Ramos (cell line): Measurements from ENCODE around the gene MLLT3.

Experiments used
- in situ Hi-C: fragments of 300-500 bp; cut with MboI; formaldehyde crosslinking; loops from one replicate; pipeline ENCODE4 v1.14.3; 2022; ENCODE audit warnings: low sequenced_read_pairs; ENCODE audit not compliant: unreplicated experiment

MLLT3 gene

DNA sequence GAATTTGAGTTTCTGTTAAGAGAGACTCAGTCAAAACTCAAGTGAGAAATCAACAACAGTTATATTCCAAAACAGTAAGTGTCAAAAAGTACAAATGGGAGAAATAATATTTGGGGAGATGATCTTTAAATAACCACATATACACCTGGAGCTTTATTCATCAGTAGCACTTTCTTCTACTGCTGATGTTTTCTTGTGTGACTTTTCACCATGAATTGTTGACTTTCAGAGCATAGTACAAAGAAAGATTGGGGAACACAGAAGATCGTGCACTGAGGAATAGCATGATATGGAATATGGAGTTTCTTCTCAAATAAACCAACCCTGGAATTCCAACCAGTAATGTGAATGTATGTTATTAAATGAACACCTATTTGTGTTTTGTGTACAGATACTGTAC lies 130.7 kb downstream of the MLLT3 start:
- in situ Hi-C loops, result no loop called here

DNA sequence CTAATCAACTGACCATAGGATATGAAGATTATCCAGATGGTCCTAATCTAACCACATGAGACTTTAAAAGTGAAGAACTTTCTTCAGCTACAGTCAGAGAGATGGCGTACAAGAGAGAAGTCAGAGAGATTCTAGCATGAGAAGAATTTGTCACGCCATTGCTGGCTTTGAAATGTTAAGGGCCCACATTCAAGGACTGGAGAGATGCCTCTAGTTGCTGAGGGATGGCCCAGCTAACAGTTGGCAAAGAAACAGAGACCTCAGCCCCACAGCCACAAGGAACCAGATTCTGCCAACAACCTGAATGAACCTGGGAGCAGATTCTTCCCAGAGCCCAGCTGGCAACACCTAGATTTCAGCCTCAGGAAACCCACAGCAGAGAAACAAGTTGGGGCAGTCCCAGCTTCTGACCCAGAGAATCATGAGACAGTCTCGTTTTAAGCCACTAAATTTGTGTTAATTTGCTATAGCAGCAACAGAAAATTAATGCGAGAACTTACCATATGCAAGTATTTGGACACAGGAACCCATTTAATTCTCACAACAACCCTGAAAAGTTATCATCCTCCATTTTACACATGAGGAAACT lies 132.0 kb downstream of the MLLT3 start:
- in situ Hi-C loops, result no loop called here

DNA sequence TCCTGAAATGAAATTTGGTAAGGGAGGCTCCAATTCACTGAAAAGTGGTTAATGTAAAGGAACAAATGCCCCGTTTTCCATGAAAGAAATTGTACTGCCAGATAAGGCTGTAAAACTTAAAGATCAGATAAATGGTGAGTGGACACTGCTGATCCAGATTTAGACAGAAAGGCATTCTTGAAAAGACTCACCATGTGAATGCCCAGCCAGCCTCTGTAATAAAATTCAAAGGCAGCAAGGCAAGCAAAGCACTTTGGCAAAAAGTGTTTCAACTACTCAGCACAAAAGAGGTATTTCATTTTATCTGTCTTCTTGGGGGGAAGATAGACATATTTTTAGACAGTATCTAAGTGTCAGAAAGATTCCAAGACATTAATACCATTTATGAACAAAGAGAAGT lies 133.6 kb downstream of the MLLT3 start:
- in situ Hi-C loops, result no loop called here

DNA sequence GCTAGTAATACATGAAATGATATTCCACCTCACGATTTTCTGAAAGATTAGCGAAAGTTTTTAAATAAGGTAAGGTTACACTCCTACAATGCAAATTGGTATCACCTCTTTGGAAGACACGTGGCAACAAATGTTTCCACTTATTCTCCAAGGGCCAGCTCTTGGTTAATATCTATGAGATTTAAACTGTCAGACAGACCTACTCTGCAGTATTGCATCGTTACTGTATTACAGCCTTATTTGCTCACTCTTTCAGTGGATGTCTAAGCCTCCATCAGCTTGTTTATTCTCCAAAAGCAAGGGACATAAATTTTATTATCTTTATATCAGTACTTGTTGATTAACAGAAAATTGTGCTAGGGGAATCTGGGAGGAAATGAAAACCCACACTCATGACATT lies 135.7 kb downstream of the MLLT3 start:
- in situ Hi-C loops, result no loop called here

DNA sequence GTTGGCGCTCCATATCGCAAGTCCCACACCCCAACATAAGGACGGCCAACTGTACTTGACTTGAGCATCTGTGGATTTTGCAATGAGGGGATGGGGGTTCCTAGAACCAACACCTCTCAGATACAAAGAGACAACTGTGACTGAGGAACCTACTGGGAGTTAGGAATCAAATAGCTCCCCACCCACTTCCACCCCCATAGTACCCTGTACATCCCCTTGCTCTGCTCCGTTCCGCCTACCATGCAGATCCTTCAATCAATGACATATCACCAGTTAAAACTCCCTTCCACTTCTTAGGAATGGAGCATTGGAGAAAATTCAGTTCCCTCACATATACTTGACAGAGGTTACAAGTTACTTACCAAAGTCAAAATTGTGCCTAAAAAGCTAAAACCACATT lies 140.9 kb downstream of the MLLT3 start:
- in situ Hi-C loops, result no loop called here

DNA sequence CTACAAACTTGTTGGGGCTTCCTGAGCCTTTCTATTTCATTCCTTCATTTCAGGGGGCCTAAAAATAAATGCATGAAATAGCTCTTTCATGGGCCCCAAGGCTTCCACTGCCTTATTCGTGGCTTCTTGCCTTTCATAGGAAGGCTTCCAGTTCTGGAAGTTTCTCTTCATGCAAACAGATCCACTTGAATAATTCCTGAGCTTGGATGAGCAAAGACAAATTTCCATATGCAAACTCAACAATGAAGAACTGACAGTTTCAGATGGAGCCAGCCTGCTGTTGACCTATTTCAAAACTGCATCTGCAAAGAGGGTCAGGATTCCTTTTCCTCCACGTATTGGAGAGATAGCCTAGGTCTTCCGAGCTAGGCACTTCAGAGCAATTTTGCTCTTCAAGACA lies 142.1 kb downstream of the MLLT3 start:
- in situ Hi-C loops, result no loop called here

DNA sequence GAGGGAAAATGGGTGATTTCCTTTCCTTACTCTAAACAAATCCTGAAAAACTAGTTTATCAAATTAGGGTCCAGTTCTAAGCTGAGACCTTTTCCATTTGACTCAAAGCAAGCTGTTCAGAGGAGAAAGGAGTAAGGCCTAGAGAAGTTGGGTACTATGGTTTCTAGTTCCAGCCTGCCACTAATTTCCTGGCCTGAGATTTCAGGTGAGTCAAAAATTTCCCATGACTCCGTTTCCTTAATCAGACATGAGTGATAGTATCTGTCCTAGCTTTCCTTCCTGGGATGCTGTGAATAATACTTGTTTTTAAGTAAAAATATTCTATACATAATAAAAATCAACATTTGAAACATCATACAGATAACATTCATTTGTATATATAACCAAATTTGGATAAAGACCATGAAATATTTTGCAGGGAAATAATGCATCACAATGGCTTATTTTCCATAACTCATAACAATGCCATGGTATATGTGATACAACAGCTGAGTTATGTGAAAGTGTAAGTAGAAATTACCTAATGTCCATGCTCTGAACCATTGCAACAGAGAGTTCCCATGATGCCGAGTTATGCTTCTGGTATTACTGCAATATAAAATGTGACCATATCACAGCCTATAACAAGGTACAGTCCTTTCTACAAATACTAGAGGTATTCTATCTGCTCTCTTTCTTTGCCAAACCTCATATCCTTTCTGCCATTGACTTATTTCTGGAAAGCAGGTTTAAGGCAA lies 142.7 kb downstream of the MLLT3 start:
- in situ Hi-C loops, result no loop called here

DNA sequence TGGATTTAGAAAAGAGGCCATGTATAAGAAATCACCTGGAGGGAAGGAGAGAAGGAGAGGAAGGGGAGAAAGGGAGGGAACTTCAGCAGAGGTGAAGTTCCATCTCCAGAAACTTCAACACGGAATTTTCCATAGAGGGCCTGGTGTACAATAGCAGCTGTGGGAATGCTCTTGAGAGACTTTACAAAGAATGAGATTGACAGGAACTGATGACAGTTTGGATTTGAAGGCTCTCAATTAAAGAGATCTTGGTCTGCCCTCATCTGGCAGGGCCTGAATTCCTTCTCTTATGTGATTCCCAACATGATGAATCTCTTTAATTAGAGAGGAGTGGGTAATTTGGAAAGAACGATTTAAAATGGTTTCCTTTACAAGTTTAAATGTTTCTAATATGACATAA lies 143.5 kb downstream of the MLLT3 start:
- in situ Hi-C loops, result no loop called here

DNA sequence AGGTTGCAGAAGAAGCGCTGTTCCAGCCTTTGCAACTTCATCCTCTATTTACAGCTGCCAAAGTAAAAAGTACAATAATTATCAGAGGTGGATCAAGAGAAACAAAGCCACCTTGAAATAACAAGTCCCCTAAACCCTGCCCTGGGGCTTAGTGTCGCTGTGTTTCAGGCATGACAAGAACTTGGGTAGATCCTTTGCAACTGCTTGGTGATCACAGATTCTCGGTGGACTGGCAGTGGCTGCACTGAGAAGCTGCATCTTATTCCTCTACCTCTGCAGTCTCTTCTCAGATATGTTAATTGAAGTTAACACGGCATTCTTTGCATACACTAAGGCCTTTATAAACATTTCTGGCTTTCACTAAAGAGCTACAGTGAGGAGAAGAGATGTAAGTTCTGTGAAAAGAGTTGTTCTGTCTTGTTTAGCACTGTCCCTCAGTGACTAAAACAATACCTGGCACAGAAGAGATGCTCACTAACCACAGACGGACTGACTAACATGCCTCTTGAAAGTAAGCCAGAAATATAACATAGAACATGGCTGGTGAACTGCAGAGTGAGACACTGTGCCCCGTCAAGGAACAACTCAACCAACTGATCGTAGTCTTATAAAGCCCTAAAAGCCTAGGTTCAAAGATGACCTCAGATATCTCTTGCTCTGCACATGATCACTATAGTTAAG lies 144.2 kb downstream of the MLLT3 start:
- in situ Hi-C loops, result no loop called here

DNA sequence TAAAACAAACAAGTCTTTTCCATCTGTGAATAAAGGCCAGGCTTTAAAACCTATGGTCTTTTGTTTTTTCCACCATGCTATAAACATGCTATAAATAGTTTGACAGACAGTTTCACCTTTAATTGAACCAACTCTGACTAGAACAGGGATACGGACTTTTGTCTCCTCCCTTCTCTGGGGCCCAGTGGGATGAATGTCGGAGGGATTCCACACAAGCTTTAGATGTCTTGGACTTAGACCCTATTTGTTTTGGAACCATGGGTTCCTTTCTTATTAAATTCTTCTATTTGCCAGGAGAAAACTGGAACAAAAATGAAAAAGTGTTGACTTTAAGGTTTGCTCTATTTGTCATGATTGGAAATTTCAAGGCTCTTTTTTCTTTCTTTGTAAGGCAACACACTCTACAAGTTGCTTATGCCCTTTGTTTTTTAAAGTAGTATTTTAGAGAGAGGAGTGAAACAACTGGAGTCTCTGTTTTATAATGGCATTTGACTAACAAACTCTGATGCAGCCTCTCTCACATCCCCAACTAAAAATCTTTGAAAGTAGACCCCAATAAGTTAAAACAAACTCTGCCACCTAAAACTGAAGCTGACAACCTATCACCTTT lies 145.3 kb downstream of the MLLT3 start:
- in situ Hi-C loops, result no loop called here

DNA sequence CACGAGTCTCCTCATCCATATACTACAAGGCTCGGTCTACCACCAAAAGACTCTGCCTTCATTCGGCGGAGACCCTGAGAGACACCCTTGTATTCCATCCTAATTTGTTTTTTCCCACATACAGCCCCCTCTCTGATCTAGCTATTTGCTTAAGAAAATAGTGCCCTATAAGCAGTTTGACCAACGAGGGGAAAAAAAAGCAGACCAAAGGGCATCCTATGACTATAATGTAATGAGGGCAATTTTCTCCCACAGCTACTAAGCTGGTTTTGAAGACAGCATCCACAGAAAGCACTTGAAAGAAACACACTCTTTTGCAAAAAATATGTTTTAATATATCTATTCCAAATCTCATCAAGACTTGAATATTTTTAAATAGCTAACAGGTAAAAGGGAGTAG lies 147.8 kb downstream of the MLLT3 start:
- in situ Hi-C loops, result no loop called here

DNA sequence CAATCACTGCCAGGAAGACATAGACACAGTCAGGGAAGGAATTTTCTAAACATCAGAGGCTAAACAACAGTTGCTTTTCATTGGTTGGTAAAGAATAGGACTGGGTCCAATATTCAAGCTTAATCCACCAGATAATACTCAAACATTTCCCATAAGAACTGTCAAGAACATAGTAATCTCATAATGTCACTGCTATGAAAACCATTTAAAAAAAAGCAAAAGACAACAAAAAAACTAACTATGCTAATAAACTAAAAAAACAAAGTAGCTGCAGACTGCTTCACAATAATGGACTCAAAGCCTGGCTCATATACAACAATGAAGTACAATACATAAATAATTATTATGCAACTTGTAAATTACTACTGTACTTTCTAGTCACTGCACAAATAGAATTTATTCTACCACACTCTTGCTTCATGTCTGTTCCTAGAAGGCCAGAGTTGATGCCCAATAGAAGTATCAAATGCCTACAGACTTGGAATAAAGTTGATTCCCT lies 148.7 kb downstream of the MLLT3 start:
- in situ Hi-C loops, result no loop called here

DNA sequence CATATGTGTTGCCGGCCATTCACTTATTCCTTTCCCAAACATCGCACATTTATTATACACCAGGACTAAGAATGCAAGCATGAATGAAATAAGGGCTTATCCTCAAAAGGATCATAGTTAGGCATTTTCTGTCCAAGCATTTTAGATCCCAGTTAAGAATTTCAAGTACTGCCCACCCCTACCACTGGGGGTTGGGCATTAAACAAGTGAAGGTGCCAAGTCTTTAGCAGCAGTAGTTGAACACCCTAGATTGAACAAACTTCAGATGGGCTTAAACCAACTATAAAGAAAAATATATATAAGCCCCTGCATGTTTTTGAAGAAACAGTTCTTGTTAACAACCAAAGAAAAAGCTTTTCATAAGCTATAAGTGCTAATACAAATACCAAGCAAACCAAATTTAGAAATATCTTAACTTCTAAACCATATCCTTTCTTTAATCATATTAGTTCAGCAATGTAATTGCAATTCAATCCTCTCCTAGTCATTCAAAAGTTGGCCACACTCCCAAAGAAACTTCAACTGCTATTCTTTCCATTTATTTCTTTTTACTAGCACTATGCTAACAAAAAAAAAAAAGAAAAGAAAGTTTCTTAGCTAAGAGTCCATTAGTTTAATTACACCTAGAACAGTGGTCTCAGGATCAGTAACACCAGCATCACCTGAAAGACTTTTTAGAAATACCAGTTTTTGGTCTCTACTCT lies 149.8 kb downstream of the MLLT3 start:
- in situ Hi-C loops, result no loop called here

DNA sequence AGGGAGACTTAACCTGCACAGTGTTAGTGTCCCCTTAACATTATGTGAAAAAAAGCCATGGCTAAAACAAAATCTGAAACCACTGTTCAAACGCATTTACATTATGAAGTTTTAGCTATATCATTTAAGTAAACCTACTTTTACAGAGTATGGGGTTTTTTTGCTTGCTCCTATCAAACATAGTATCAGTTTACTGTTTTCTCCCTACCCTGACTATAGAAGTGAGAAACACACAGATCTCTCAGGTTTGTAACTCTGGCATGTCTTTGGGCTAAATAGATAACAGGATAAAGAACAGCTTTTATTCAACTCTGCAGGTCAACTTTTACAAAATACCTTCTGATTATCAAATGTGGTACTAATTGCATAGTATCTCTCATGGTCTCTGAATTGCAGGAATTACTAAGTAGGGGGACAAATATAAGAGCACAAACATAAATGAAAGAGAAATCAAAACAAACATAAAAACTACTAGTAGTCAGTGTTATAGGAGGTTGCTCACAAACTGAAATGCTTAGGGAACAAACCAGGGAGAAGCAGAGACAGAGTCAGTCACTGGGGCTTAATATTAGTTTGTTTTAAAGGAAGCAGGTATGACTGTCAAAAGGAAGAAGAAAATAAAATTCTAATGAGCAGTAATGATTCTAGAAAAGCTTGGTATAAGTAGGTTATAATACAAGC lies 155.8 kb downstream of the MLLT3 start:
- in situ Hi-C loops, result no loop called here

DNA sequence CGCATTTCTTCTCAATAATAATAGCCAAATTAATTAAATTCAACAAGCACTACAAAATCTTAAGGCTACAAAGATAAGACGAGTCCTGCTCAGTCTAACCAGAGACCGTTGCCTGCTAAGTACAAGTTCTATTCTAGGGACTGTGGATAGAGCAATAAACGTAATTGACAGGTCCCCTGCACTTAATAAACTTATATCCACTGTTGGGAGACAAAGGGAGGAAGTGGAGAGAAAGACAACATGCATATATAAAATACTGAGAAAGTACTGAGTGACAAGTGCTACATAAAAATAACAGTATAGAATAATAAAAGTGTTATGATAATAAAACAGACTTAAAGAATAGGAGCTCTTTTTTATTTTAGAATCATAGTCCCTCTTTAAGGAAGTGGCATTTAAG lies 158.1 kb downstream of the MLLT3 start:
- in situ Hi-C loops, result no loop called here

DNA sequence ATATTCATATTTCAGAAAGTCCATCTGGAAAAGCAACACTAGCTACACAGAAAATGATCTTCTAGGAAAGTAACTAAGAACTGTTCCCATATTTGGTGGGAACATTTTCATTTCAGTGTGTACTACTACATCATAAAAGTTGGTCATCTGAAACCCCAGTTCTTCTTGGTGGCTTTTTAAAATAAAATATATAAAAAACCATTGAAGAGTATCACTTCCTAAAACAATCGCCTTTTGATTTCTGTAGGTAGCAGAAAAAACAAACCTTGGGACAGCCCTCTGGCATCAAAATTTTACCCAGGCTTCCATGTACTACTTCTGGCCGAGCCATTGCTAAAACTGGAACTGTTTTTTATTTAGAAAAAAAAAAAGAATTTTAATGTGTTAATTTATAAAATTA lies 158.5 kb downstream of the MLLT3 start:
- in situ Hi-C loops, result no loop called here

DNA sequence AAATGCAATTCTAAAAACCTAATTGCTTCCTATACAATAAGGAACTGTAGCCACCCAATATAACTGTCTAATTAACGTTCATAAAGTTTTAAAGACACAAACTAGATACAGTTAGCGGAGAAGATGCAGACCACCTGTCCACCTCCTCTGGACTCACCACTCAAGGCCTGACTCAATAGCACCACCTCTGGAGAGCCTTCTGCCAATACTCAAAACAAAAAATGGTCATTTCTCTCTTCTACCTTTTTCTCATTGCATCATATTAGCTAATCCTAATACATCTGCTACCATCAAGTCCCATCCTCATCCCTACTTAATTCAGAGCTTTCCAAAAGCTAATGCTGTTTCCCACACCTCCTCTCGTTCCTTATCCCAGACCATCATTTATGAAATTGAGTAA lies 159.9 kb downstream of the MLLT3 start:
- in situ Hi-C loops, result no loop called here

DNA sequence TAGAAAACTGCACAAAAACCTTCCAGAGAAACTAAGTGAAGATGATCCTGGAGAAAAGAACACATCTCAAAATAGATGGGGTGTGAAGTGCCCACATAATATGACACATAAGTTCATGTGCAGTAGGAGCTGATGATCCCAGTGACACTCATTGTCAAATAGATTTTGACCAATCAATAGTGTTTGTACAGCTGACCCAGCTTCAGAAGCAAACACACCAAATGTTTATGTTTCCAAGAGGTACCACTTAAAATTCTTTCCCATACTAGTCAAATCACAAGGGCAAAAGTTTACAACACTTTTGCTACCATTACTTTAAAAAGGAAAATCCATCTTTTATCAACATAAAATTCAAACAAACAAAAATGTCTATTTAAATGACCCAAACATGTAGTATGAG lies 175.0 kb downstream of the MLLT3 start:
- in situ Hi-C loops, result no loop called here

DNA sequence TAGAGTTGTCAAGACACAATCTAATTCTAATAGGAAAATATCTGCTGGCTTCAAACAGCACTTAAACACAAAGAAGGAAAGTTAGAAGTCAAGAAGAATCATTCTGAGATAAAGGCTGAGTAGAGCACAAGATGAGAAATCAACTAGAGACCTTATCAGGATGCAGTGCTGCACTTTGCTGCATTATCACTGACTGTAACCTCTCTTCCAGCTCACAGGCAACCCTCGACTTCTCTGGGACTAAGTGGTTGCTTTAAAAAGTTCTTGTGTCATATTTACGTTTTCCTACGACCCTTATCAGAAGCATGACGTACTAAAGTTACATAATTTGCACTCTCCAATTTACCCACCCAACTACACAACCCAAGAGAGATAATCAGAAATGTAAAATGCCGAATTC lies 176.1 kb downstream of the MLLT3 start:
- in situ Hi-C loops, result no loop called here
